ENCODE measurements around the gene IKBKG.
"Not testable (repeated sequence)": the region's sequence is repeated elsewhere in the genome, so short reads cannot be mapped to it uniquely, and the experiment has no call there.

The IKBKG gene

GRCh38 chrX:154603438-154604430, 56.3 kb downstream of the IKBKG start:
- DNase-seq (ENCODE audit: low read depth in 1 of 2, low spot score in 1 of 2) = no peak

DNA sequence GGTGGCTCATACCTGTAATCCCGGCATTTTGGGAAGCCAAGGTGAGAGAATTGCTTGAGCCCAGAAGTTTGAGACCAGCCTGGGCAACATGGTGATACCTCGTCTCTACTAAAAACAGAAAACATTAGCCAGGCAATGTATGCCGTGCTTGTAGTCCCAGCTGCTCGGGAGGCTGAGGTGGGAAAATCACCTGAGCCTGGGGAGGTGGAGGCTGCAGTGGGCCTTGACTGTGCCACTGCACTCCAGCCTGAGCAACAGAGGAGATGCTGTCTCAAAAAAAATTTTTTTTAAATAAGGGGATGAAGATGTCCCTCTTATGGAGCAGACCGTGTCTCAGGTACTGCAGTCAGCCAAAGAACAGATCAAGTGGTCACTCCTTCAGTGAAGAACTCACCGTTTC, 58.1 kb downstream of the IKBKG start:
- no peak for DNase-seq (ENCODE audit: low read depth in 1 of 2, low spot score in 1 of 2)

DNA sequence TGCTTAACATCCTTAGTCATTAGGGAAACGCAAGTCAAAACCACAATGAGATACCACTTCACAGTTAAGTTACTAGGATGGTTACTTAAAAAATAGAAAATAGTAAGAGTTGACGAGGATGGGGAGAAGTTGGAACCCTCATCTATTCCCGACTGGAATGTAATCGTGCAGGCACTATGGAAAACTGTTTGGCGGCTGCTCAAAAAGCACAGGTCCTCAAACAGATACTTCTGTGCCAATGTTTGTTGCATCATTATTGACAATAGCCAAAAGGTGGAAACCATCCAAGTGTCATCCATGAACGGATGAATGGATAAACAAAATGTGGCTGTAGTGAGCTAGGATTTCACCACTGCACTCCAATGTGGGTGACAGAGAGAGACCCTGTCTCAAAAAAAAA, 60.0 kb downstream of the IKBKG start:
- no peak for DNase-seq (ENCODE audit: low read depth in 1 of 2, low spot score in 1 of 2)

- DNase-seq (ENCODE audit: low read depth in 1 of 2, low spot score in 1 of 2) = not testable (repeated sequence)
These were observed 60.6 kb downstream of the IKBKG start for GRCh38 chrX:154607976-154608375.

DNA sequence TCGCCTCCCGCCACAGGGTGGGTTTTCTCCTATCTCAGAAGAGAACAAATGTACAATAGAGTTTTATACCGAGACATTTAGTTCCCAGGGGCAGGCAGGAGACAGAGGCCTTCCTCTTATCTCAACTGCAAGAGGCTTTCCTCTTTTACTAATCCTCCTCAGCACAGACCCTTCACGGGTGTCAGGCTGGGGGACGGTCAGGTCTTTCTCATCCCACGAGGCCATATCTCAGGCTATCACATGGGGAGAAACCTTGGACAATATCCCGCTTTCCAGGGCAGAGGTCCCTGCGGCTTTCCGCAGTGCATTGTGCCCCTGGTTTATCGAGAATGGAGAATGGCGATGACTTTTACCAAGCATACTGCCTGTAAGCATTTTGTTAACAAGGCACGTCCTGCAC, 61.4 kb downstream of the IKBKG start:
- DNase-seq (ENCODE audit: low read depth in 1 of 2, low spot score in 1 of 2) = not testable (repeated sequence)

GRCh38 chrX:154611146-154611545, 63.7 kb downstream of the IKBKG start:
- DNase-seq (ENCODE audit: low read depth in 1 of 2, low spot score in 1 of 2) = not testable (repeated sequence)

GRCh38 chrX:154613586-154613985, 66.2 kb downstream of the IKBKG start:
- DNase-seq (ENCODE audit: low read depth in 1 of 2, low spot score in 1 of 2) = not testable (repeated sequence)

Data from activated T-helper 1 cell treated with anti-CD3 and anti-CD28 coated beads, Interleukin-2, amount 50 U/mL, for 16 hours (primary cell).